ENCODE measurements around the gene CMTM8.
A peak's percentile ranks its signal among the peaks of the same experiment; 100 is the strongest.

Gene CMTM8

GRCh38 chr3:32347343-32348125, 109.1 kb downstream of the CMTM8 start:
- no peak for DNase-seq

GRCh38 chr3:32349184-32349583, 110.7 kb downstream of the CMTM8 start:
- no peak for DNase-seq

- no peak for DNase-seq
Observed at GRCh38 chr3:32352563-32352962, 114.1 kb downstream of the CMTM8 start.

- no peak for DNase-seq
Observed at GRCh38 chr3:32353351-32353750, 114.9 kb downstream of the CMTM8 start.

- no peak for DNase-seq
Observed at GRCh38 chr3:32354362-32354778, 115.9 kb downstream of the CMTM8 start.

- no peak for DNase-seq
Observed at GRCh38 chr3:32355751-32356291, 117.3 kb downstream of the CMTM8 start.

GRCh38 chr3:32359766-32360492, 121.4 kb downstream of the CMTM8 start:
- DNase-seq, result no peak

- DNase-seq, result no peak
Observed at GRCh38 chr3:32360493-32360827, 122.0 kb downstream of the CMTM8 start.

GRCh38 chr3:32366638-32367397, 128.3 kb downstream of the CMTM8 start:
- no peak for DNase-seq

- no peak for DNase-seq
Observed at GRCh38 chr3:32367442-32367841, 129.0 kb downstream of the CMTM8 start.

- DNase-seq, result peak; percentile 32
Observed at GRCh38 chr3:32371461-32372212, 133.2 kb downstream of the CMTM8 start.

- no peak for DNase-seq
Observed at GRCh38 chr3:32372213-32372490, 133.7 kb downstream of the CMTM8 start.

- DNase-seq, result no peak
Observed at GRCh38 chr3:32373276-32373675, 134.8 kb downstream of the CMTM8 start.

- no peak for DNase-seq
Observed at GRCh38 chr3:32373844-32374243, 135.4 kb downstream of the CMTM8 start.

GRCh38 chr3:32374788-32375595, 136.5 kb downstream of the CMTM8 start:
- peak; percentile 81 for DNase-seq

- DNase-seq, result no peak
Observed at GRCh38 chr3:32375596-32375930, 137.1 kb downstream of the CMTM8 start.

GRCh38 chr3:32376115-32376514, 137.6 kb downstream of the CMTM8 start:
- no peak for DNase-seq

GRCh38 chr3:32379831-32380500, 141.5 kb downstream of the CMTM8 start:
- no peak for DNase-seq

GRCh38 chr3:32381922-32382321, 143.4 kb downstream of the CMTM8 start:
- no peak for DNase-seq

GRCh38 chr3:32383136-32383711, 144.7 kb downstream of the CMTM8 start:
- no peak for DNase-seq

- no peak for DNase-seq
Observed at GRCh38 chr3:32384938-32385337, 146.5 kb downstream of the CMTM8 start.
